Neural cell (in vitro differentiated cells): ENCODE results near the gene TRAPPC10.
"Not testable (repeated sequence)": the region's sequence is repeated elsewhere in the genome, so short reads cannot be mapped to it uniquely, and the experiment has no call there.

ENCODE experiments used
- EZH2 ChIP-seq: fragments of 200-600, 300-800 bp; shearing (Covaris generic), sonication (generic); IDR thresholded peaks from 2 replicates; pipeline ENCODE4 v1.6.1; 2014; ENCODE audit warnings: antibody characterized with exemption, low read length, borderline replicate concordance, mild to moderate bottlenecking; ENCODE audit not compliant: insufficient read depth, poor library complexity, severe bottlenecking
- TAF1 ChIP-seq: IDR thresholded peaks from 2 replicates; pipeline ENCODE4 v1.6.1; 2012; ENCODE audit warnings: low read depth
- TF ChIP-seq, protein P1 (sequence below): fragments of 450-650 bp; IDR thresholded peaks from 2 replicates; pipeline ENCODE4 v1.5.1; 2014; ENCODE audit warnings: antibody characterized with exemption, mild to moderate bottlenecking, moderate library complexity; ENCODE audit not compliant: poor library complexity, severe bottlenecking

DNA sequence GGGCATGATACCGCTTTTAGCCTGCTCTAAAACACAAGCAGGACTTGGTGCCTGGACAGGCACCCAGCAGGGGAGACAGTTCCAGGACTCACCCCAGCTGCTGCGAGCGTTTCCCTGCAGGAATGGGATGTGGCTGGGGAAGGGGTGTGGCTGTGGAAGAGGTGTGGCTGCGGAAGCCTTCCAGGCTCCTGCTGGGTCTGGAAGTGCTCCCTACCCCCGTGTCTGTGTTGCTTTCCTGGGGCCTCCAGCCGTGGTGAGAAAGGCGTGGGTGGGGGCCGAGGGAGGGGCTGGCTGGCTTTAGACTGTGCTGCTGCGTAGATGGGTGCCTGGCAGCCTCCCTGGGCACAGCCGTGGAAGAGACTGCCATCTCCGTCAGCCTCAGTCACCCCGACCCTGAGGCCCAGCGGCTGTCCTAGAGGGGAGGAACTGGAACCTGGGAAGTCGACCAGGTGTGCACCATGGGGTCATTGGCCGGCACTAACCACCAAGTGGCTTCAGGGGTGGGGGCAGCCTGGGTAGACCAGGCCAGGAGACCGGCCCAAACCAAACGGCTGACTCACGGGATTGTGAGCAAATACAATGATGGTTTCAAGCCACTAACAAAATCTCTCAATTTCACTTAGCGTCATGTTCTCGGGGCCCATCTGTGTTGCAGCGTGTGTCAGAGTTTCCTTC lies 141.2 kb downstream of the TRAPPC10 start:
- TF ChIP-seq, protein P1, sequence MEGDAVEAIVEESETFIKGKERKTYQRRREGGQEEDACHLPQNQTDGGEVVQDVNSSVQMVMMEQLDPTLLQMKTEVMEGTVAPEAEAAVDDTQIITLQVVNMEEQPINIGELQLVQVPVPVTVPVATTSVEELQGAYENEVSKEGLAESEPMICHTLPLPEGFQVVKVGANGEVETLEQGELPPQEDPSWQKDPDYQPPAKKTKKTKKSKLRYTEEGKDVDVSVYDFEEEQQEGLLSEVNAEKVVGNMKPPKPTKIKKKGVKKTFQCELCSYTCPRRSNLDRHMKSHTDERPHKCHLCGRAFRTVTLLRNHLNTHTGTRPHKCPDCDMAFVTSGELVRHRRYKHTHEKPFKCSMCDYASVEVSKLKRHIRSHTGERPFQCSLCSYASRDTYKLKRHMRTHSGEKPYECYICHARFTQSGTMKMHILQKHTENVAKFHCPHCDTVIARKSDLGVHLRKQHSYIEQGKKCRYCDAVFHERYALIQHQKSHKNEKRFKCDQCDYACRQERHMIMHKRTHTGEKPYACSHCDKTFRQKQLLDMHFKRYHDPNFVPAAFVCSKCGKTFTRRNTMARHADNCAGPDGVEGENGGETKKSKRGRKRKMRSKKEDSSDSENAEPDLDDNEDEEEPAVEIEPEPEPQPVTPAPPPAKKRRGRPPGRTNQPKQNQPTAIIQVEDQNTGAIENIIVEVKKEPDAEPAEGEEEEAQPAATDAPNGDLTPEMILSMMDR = not testable (repeated sequence)
- not testable (repeated sequence) for TF ChIP-seq TAF1, EZH2
